ENCODE data around the gene SDR39U1.

The SDR39U1 gene

GRCh38 chr14:24441485-24441884 is 1.1 kb downstream of the SDR39U1 start:
- DNase-seq: no peak

GRCh38 chr14:24440606-24441399 is 1.8 kb downstream of the SDR39U1 start:
- DNase-seq: no peak

GRCh38 chr14:24439830-24440605 is 2.6 kb downstream of the SDR39U1 start:
- no peak for DNase-seq

- no peak for DNase-seq
Observed at GRCh38 chr14:24439257-24439656, 3.3 kb downstream of the SDR39U1 start.

- DNase-seq: no peak
Observed at GRCh38 chr14:24438223-24439097, 4.1 kb downstream of the SDR39U1 start.

- no peak for DNase-seq
Observed at GRCh38 chr14:24437736-24438067, 4.9 kb downstream of the SDR39U1 start.

- no peak for DNase-seq
Observed at GRCh38 chr14:24437020-24437735, 5.4 kb downstream of the SDR39U1 start.

GRCh38 chr14:24436355-24437019 is 6.1 kb downstream of the SDR39U1 start:
- DNase-seq: peak; percentile 76

- DNase-seq: no peak
Observed at GRCh38 chr14:24435998-24436354, 6.6 kb downstream of the SDR39U1 start.

GRCh38 chr14:24435192-24435810 is 7.3 kb downstream of the SDR39U1 start:
- no peak for DNase-seq

GRCh38 chr14:24434676-24435075 is 7.9 kb downstream of the SDR39U1 start:
- DNase-seq: no peak

GRCh38 chr14:24434036-24434435 is 8.5 kb downstream of the SDR39U1 start:
- no peak for DNase-seq

GRCh38 chr14:24432259-24433131 is 10.1 kb downstream of the SDR39U1 start:
- DNase-seq: no peak

GRCh38 chr14:24431569-24432258 is 10.9 kb downstream of the SDR39U1 start:
- DNase-seq: peak; percentile 84

- DNase-seq: no peak
Observed at GRCh38 chr14:24430682-24431568, 11.7 kb downstream of the SDR39U1 start.

- DNase-seq: peak; percentile 56
Observed at GRCh38 chr14:24430143-24430681, 12.4 kb downstream of the SDR39U1 start.

GRCh38 chr14:24429395-24430142 is 13.0 kb downstream of the SDR39U1 start, which contains the start of the genes CBLN3 and KHNYN:
TSS of gene CBLN3 (minus strand) at chr14:24429668. CDS start at chr14:24429054, 614 bp downstream.
TSS of gene KHNYN (plus strand) at chr14:24429954. CDS start at chr14:24430731, 777 bp downstream.
- peak; percentile 58 for DNase-seq

All from NCI-H1092 treated with DMSO at 0.1 percent for 48 hours (cell line).